Effector memory CD8-positive, alpha-beta T cell (primary cell): Measurements from ENCODE around the gene FCRLB.
"Not testable (repeated sequence)": the region's sequence is repeated elsewhere in the genome, so short reads cannot be mapped to it uniquely, and the experiment has no call there.

Experiments
- ATAC-seq: fragments of 150-1000 bp; cut with Tn5 transposase; replicated peaks from 2 replicates; pipeline ENCODE4 v1.10.0; 2021; ENCODE audit warnings: mild to moderate bottlenecking, moderate library complexity
- DNase-seq, 3 experiments: peaks; one replicate each; pipeline ENCODE4 v3.0.0; 2021
- H3K27ac Mint-ChIP-seq, 2 donors: one replicate each; pipeline ENCODE4 v1.8.0; 2022; ENCODE audit warnings: mild to moderate bottlenecking in 2 of 2, mixed read lengths in 2 of 2, moderate library complexity in 2 of 2
- H3K27me3 Mint-ChIP-seq, 2 donors: one replicate each; pipeline ENCODE4 v1.8.0; 2022; ENCODE audit warnings: mixed read lengths in 2 of 2
- H3K36me3 Mint-ChIP-seq: one replicate; pipeline ENCODE4 v1.8.0; 2022; ENCODE audit warnings: mild to moderate bottlenecking, moderate library complexity, mixed read lengths; ENCODE audit not compliant: insufficient read depth
- H3K4me1 Mint-ChIP-seq, 2 donors: one replicate each; pipeline ENCODE4 v1.8.0; 2022; ENCODE audit warnings: low read depth in 2 of 2, mixed read lengths in 2 of 2
- H3K4me3 Mint-ChIP-seq, 2 donors: one replicate each; pipeline ENCODE4 v1.8.0; 2022; ENCODE audit warnings: mild to moderate bottlenecking in 2 of 2, mixed read lengths in 2 of 2, moderate library complexity in 2 of 2
- H3K9me3 Mint-ChIP-seq, 2 donors: one replicate each; pipeline ENCODE4 v1.8.0; 2022; ENCODE audit warnings: mixed read lengths in 2 of 2

Gene FCRLB

DNA sequence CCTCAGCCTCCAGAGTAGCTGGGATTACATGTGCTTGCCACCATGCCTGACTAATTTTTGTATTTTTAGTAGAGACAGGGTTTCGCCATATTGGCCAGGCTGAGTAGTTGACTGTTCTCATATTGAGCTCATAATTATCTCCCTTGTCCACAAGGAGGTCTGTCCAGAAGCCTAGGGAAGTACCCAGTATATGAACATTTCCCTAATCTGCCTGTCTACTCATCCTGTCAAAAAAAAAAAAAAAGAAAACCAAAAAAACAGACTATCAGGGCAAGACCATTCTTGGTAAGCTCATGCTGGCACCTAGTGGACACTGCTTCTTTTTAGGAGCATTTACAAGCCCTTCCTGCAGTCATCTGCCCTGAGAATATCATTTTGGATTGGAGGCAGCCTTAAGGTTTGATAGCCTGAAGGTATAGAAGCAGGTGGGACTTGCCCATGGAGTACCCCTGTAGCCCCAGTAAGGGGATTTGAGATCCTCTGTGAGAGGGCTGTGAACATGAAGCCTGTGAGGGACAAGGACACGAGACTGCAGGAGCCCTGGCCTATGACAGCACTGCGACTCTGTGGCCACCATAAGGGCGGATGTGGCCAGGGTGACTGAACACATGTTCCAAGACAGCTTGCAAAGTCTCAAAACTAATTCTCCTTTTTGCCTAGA lies 17.4 kb downstream of the FCRLB start:
- Mint-ChIP-seq H3K36me3 (peaks cover 5% of the 10 kb centered on the region), H3K4me1 (peaks cover 21 to 41% of the 10 kb centered on the region in 2 donors), H3K27ac (peak overlapping the region; percentile 82 to 89), H3K27me3 (no peaks in the 10 kb centered on the region), H3K4me3 (peak overlapping the region; percentile 48 to 78), H3K9me3 (no peaks in the 10 kb centered on the region)
- peak; percentile 63 to 71 (median 64) for DNase-seq
- peak; percentile 96 for ATAC-seq

DNA sequence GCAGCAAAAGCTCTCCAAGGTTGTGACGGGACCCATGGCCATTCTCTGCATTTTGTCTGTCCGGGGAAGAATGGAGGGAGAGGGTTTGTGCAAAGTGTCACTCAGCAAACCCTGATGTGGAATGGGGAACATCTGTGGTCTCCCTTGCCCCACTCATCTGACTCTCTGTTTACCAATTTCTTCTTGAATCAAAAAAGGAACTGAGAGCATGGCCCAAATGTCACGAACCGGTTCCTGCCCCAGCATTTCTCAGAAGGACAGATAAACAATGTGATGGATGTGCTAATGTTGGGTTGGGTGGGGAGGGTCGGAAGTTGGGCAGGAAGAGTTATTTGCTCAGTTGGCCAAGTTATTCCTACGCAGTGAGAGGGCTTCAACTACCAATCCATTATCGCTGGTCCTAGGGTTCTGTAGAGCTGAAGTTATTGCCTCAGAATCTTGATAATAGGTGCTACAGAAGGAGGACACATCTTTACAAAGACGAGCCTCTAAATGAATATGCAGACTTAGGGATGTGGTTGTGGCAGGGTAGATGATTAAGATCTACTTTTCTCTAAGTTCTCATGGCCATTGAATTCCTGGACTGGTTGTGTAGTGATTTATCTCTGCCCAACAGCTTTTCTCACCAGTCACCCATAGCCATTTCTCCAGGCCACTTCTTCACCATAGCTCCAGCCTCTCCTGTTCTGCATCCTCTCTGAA lies 18.7 kb downstream of the FCRLB start:
- Mint-ChIP-seq H3K27ac (peak overlapping the region; percentile 82 to 89), H3K27me3 (no peaks in the 10 kb centered on the region)

DNA sequence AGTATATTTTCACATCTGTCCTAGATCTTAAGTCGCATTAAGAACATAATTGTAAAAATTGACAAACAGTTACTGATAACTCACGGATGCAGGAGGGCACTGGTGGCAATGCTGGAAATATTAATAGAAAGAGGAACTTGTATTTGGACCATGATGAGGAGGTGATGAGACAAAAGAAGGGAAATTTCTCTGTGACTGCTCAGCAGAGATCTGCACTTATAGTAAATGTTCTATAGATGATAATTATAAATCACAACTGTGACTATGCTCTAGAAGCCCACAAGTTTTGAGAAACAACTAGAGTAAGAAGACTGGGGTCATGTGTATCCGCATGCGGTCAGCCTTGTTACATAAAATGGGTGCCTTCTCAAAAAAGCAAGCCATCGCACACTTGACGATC lies 19.6 kb downstream of the FCRLB start:
- Mint-ChIP-seq H3K9me3 (no peaks in the 10 kb centered on the region), H3K36me3 (peaks cover 5% of the 10 kb centered on the region), H3K27me3 (no peaks in the 10 kb centered on the region), H3K4me3 (no peak overlapping the region), H3K27ac (peak overlapping the region; percentile 7 to 32), H3K4me1 (peaks cover 21 to 41% of the 10 kb centered on the region in 2 donors)
- no peak for ATAC-seq
- DNase-seq, result no peak

More for the DNA sequence above, 18.7 kb downstream of the FCRLB start:
- ATAC-seq (no peak), DNase-seq (no peak)
- Mint-ChIP-seq H3K4me1 (peaks cover 21 to 41% of the 10 kb centered on the region in 2 donors), H3K4me3 (peak overlapping the region in 1 of 2 donors; percentile 78), H3K9me3 (no peaks in the 10 kb centered on the region), H3K36me3 (peaks cover 5% of the 10 kb centered on the region)

DNA sequence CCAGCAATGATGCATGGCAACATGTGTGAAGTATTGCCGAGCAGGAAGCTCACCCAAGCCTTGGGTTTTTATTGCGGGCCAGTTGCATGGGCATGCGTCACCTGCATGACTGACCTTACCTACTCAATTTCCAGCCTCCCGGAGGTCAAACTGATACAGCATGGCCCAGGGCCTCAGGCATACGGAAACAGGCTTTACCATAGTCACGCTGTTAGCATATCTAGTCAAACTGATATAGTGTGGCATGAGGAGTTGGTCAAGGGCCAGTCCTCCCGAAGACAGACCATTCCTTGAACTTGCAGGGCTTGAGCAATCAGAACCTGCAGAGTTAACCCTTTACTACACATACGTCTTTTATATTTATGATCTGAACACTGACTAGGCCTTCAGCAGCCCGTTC lies 21.9 kb downstream of the FCRLB start:
- Mint-ChIP-seq H3K9me3 (no peaks in the 10 kb centered on the region), H3K27me3 (no peaks in the 10 kb centered on the region), H3K4me1 (peaks cover 21 to 35% of the 10 kb centered on the region in 2 donors), H3K27ac (no peak overlapping the region), H3K36me3 (peaks cover 5% of the 10 kb centered on the region), H3K4me3 (no peak overlapping the region)
- ATAC-seq (no peak), DNase-seq (no peak)

DNA sequence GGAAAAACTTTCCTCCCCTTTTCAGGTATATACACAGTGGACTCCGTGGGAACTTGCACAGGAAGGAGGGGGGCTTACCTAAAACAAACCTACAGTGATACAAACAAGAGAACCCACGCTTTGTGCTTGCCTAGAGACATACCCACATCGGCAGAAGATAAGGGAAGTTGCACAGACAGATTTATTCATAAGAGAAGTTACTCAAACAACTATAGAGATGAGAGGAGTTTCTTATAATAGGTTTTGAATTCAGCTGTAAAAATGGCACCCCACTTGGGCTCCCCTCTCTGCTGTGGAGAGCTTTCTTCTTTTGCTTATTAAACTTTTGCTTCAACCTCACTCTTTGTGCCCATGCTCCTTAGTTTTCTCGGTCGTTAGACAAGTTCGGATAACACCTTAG lies 26.5 kb downstream of the FCRLB start:
- H3K4me3 Mint-ChIP-seq, result no peak overlapping the region
- H3K4me1 Mint-ChIP-seq, result peaks cover 17 to 21% of the 10 kb centered on the region in 2 donors
- H3K36me3 Mint-ChIP-seq, result peaks cover 21% of the 10 kb centered on the region
- H3K9me3 Mint-ChIP-seq, result no peaks in the 10 kb centered on the region
- no peak overlapping the region for H3K27ac Mint-ChIP-seq
- DNase-seq, result no peak
- no peak for ATAC-seq
- H3K27me3 Mint-ChIP-seq, result no peaks in the 10 kb centered on the region

DNA sequence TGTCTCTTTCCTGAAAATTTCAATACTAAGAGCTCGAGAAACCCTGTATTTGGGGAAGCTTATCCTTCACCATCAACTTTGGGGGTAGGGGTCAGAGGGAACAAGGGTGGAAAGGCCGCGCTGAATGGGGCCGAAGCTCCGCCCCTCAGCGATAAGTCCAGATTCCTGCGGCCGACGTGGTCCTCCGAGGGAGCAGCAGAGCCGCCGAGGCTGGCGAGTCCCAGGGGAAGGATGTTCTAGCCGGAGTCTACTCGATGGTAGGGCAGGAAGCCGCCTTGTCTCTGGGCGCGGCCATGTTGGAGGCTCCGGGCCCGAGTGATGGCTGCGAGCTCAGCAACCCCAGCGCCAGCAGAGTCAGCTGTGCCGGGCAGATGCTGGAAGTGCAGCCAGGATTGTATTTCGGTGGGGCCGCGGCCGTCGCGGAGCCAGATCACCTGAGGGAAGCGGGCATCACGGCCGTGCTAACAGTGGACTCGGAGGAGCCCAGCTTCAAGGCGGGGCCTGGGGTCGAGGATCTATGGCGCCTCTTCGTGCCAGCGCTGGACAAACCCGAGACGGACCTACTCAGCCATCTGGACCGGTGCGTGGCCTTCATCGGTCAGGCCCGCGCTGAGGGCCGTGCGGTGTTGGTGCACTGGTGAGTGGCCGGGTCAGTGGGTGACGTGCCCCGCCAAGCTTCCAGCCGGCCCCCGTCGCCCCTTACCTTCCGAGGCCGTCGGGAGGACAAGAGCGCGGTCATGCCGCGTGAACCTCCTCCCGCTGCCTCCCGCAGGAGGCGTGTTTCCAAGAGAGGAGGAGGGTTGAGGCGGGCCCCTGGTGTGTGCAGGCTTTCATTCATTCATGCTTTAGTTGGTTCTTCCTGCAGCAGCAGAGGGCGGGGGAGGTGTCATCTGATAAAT lies 28.4 kb downstream of the FCRLB start, which contains the start of gene DUSP12:
TSS of gene DUSP12 (plus strand) at position 278 of the 899 bp plus-strand sequence. CDS start at position 294, 16 bp downstream.
- Mint-ChIP-seq H3K27ac (peak within 1 kb of the TSS; percentile 91), H3K4me3 (peak within 1 kb of the TSS; percentile 94 to 97), H3K4me1 (peaks cover 22 to 27% of the 10 kb centered on the region in 2 donors), H3K27me3 (no peaks in the 10 kb centered on the region), H3K9me3 (no peaks in the 10 kb centered on the region), H3K36me3 (peaks cover 37% of the 10 kb centered on the region)
- DNase-seq (peak; percentile 81 to 84 (median 81)), ATAC-seq (peak; percentile 96)

DNA sequence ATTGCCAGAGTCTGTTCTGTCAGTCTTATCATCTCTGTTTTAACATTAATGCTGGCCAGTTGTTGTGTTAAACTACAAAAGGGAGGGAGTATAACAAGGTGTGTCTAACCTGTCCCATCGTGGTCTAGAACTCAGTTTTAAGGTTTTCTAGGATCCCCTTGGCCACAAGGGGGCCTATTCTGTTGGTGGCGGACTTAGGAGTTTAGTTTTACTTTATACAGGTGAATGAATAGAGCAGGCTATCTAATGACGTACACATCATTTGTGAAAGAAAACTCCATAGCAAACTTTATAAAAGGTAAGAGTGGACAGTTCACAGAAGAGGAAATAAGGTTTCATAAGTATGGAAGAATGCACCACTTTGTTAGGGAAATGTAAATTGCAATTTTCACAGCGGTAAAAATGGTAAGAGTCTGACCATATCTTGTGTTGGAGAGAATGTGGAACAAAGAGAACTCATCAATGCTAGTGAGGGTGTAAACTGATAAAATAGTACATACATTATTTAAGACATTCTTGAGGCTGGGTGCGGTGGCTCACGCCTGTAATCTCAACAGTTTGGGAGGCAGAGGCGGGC lies 42.3 kb downstream of the FCRLB start:
- Mint-ChIP-seq H3K4me3 (peak overlapping the region; percentile 44 to 75), H3K36me3 (peaks cover 21% of the 10 kb centered on the region), H3K9me3 (no peaks in the 10 kb centered on the region), H3K4me1 (peaks cover 19 to 20% of the 10 kb centered on the region in 2 donors), H3K27ac (no peak overlapping the region), H3K27me3 (no peaks in the 10 kb centered on the region)
- peak; percentile 31 to 38 (median 35) for DNase-seq
- ATAC-seq, result peak; percentile 30

DNA sequence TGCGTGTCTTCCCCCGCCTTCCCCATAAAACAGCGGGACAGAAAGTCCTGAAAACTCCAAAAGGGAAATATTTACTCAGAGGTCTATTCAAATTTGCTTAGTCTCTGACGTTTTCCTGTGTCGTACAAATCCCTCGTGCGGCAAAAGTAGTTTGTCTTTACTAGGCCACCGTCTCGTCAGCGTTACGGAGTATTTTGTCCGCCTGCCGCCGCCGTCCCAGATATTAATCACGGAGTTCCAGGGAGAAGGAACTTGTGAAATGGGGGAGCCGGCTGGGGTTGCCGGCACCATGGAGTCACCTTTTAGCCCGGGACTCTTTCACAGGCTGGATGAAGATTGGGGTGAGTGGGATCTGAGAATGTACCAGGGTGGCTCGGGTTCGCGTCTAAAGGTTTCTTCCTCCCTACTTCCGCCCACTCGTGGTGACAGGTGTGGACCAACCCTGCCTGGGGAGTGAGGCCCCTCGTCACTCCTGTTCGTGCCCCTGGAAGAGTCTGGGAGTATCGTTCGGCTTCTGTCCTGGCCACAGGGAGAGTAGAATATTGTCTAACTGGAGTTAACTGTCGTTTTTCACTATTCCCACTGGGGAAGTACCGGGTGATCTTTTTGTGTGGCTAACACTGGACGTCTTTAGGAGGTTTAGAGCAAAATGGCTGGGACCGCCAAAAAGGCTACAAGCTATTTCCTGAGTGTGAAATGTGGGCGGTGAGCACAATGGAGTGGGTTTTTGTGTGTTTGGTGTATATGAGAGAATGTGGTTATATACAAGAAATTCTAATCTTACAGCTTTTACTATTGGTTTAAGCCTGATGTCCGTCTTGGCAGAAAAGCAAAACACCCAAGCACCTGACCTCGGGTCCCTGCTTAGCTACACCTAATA lies 45.0 kb downstream of the FCRLB start, which contains the start of gene ATF6:
TSS of gene ATF6 (plus strand) at position 219 of the 880 bp plus-strand sequence. CDS start at position 260, 41 bp downstream.
- Mint-ChIP-seq H3K9me3 (no peaks in the 10 kb centered on the region), H3K27ac (peak within 1 kb of the TSS; percentile 98), H3K4me1 (peaks cover 22 to 24% of the 10 kb centered on the region in 2 donors), H3K27me3 (no peaks in the 10 kb centered on the region), H3K4me3 (peak within 1 kb of the TSS; percentile 95 to 97), H3K36me3 (peaks cover 17% of the 10 kb centered on the region)
- ATAC-seq (peak; percentile 80), DNase-seq (peak; percentile 67 to 78 (median 68))

DNA sequence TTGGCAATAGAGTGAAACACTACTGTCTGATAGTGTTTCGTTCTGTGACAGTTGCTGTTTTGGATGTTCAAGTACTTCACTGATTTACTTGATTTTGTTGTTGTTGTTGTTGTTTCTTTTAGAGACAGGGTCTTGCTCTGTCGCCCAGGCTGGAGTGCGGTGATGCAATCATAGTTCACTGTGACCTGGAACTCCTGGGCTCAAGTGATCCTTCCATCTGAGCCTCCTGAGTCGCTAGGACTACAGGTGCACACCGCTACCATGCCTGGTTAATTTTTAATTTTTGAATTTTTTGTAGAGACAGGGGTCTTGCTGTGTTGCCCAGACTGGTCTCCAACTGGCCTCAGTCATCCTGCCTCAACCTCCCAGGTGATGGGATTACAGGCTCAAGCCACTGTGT lies 47.1 kb downstream of the FCRLB start:
- Mint-ChIP-seq H3K27me3 (no peaks in the 10 kb centered on the region), H3K4me3 (peak overlapping the region in 1 of 2 donors; percentile 97), H3K4me1 (peaks cover 21% of the 10 kb centered on the region in 2 donors), H3K27ac (peak overlapping the region in 1 of 2 donors; percentile 9), H3K9me3 (no peaks in the 10 kb centered on the region), H3K36me3 (peaks cover 17% of the 10 kb centered on the region)
- ATAC-seq (no peak), DNase-seq (no peak)

DNA sequence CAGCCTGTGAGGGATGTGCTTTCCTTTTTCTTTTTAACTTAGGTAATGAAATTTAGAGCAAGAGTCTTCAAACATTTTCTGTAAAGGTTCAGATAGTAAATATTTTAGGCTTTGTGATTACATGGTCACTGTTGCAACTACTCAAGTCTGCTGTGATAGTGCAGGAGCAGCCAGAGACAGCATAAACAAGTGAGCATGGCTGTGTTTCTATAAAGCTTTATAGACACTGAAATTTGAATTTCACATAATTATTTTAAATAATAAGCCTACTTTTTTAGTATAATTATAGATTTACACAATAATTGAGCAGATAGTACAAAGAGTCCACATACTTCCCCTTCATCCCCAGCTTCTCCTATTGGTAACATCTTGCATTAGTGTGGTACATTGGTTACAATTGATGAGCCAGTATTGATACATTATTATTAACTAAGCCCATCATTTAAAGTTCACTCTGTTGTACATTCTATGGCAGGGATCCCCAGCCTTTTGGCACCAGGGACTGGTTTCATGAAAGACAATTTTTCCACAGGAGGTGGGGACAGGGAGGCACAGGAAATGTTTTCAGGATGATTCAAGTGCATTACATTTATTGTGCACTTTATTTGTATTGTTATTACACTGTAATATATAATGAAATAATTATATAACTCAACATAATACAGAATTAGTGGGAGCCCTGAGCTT lies 47.8 kb downstream of the FCRLB start:
- ATAC-seq (no peak), DNase-seq (no peak)
- Mint-ChIP-seq H3K27ac (no peak overlapping the region), H3K36me3 (peaks cover 17% of the 10 kb centered on the region), H3K27me3 (no peaks in the 10 kb centered on the region), H3K4me3 (no peak overlapping the region), H3K9me3 (no peaks in the 10 kb centered on the region), H3K4me1 (peaks cover 17 to 23% of the 10 kb centered on the region in 2 donors)

DNA sequence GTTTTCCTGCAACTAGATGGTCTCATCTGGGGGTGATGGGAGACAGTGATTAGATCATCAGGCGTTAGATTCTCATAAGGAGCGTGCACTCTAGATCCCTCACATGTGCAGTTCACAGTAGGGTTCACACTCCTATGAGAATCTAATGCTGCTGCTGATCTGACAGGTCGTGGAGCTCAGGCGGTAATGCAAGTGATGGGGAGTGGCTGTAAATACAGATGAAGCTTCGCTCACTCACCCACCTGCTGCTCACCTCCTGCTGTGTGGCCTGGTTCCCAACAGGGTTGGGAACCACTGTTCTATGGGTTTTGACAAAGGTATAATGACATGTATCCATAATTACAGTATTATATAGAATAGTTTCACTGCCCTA lies 48.3 kb downstream of the FCRLB start:
- not testable (repeated sequence) for H3K27me3 Mint-ChIP-seq

DNA sequence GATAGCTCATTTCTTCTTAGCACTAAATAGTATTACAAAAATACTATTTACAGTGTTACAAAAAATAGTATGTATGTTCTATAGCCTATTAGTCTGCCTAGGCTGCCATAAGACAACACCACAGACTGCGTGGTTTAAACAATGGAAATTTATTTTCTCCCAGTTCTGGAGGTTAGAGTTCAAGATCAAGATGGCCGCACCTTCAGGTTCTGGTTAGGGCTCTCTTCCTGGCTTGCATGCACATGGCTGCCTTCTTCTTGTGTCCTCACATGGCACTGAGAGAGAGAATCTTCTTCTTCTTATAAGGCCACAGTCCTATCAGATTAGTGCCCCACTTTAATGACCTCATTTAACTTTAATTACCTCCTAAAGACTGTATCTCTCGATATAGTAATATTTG lies 48.9 kb downstream of the FCRLB start:
- Mint-ChIP-seq H3K4me1 (peaks cover 17 to 23% of the 10 kb centered on the region in 2 donors), H3K4me3 (no peak overlapping the region), H3K27me3 (no peaks in the 10 kb centered on the region), H3K27ac (no peak overlapping the region), H3K9me3 (no peaks in the 10 kb centered on the region), H3K36me3 (peaks cover 13% of the 10 kb centered on the region)
- ATAC-seq, result no peak
- DNase-seq, result no peak

More for the DNA sequence above, 48.3 kb downstream of the FCRLB start:
- not testable (repeated sequence) for H3K27ac Mint-ChIP-seq, H3K9me3 Mint-ChIP-seq, DNase-seq, ATAC-seq, H3K4me3 Mint-ChIP-seq
- Mint-ChIP-seq H3K36me3 (peaks cover 17% of the 10 kb centered on the region), H3K4me1 (peaks cover 17 to 23% of the 10 kb centered on the region in 2 donors)
